Pancreas (tissue), 10 donors: ENCODE results near the gene ADCY4. TPM values are rescaled to one million over a fixed set of nuclear protein-coding genes. Genes with fewer than 3 reads are reported as not detected.

Experiments
- ATAC-seq, 4 donors: fragments of 200-7000 bp; cut with Tn5 transposase; one replicate each; pipeline versions ENCODE4 v1.8.0 to v1.9.1; 2020; ENCODE audit warnings: mild to moderate bottlenecking in 4 of 4, moderate library complexity in 4 of 4
- DNase-seq, 6 donors: peaks; one replicate each; pipeline ENCODE4 v3.0.0-alpha.2; 2020
- FAIRE-seq: peaks from 2 replicates; lab custom pipeline; 2012; peaks lifted over from hg19 to GRCh38; lab: Jason Lieb, UNC
- H3K27ac ChIP-seq, 4 donors: fragments of 200-600 bp; sonication (generic); 1 replicate in 3 of 4; 2 replicates in 1 of 4; pipeline versions ENCODE4 v1.5.0 to v1.8.0; 2020
- H3K27me3 ChIP-seq, 4 donors: fragments of 200-600 bp; one replicate each; pipeline ENCODE4 v1.8.0; 2021
- H3K36me3 ChIP-seq, 3 donors: fragments of 200-600 bp; sonication (generic) in 1 of 3; one replicate each; pipeline versions ENCODE4 v1.5.0 to v1.8.0; 2020 to 2021
- H3K4me1 ChIP-seq, 3 donors: fragments of 200-600 bp; one replicate each; pipeline ENCODE4 v1.8.0; 2021
- H3K4me3 ChIP-seq, 4 donors: fragments of 200-600 bp; sonication (generic) in 2 of 4; one replicate each; pipeline versions ENCODE4 v1.5.0 to v1.8.0; 2020 to 2021
- H3K9me3 ChIP-seq, 4 donors: fragments of 200-600 bp; one replicate each; pipeline ENCODE4 v1.8.0; 2021
- CTCF ChIP-seq, 4 donors: fragments of 200-600 bp; sonication (generic) in 3 of 4; IDR thresholded peaks; one replicate each; pipeline versions ENCODE4 v1.5.0 to v1.8.0; 2021; ENCODE audit warnings: antibody characterized with exemption in 4 of 4
- WGBS, 2 donors: extraction: QIAGEN DNeasy Blood & Tissue Kit; methylation state at CpG; one replicate each; pipeline ENCODE4 v1.1.7; 2013; 5-methylcytosine and 5-hydroxymethylcytosine counted together
- intact Hi-C, 3 donors: fragments of 100-400 bp; cut with DNase I; formaldehyde crosslinking; loops; one replicate each; pipeline versions ENCODE4 v1.11.1 to v1.14.2; 2022
- polyA plus RNA-seq, 2 donors: library from polyadenylated mRNA; stranded (reverse); fragments of 200-250 nt; gene quantifications; one replicate each; pipeline ENCODE4 v1.2.3, GENCODE V29; 2013
- total RNA-seq, 6 donors: library from RNA; stranded (reverse); fragmentation: NEBNext Ultra II Directional in 4 of 6; extraction: Animal tissue kit (Norgen Biotek cat#: 25700) in 4 of 6; gene quantifications; one replicate each; pipeline versions ENCODE4 v1.2.1 to v1.2.4, GENCODE V29; 2021 to 2023
- donor health status: healthy with polysubstance abuse.
- donor health status: DM: no; HTN: no; CAD: no; lungs with moderate emphysema.
- donor health status: DM: no; HTN: no; CAD: no.
- donor health status: control.
- donor health status: control.
- donor health status: Bipolar disorder and iron deficiency.
- donor health status: DM: yes; HTN: yes; CAD: no.
- donor health status: DM: no; HTN: no; CAD: no.
- donor health status: DM: no; HTN: no; CAD: no.
- donor health status: DM: yes; HTN: yes; CAD: no.

ADCY4 gene
- total and polyA plus RNA-seq, 8 donors = 3.2 to 59.3 (median 5.3) TPM

- Histone ChIP-seq H3K27me3 (no peaks in the 10 kb centered on the region), H3K9me3 (no peaks in the 10 kb centered on the region), H3K27ac (no peak overlapping the region), H3K36me3 (no peaks in the 10 kb centered on the region), H3K4me3 (no peak overlapping the region), H3K4me1 (no peaks in the 10 kb centered on the region)
- DNase-seq (no peak), ATAC-seq (no peak), FAIRE-seq (no peak)
- TF ChIP-seq CTCF (IDR thresholded peaks at IDR 0.05) = no peak
- intact Hi-C loops = no loop called here
- WGBS, 2 donors = 77 to 85% methylated on average over 15 of the region's 15 CpGs
Measured at GRCh38 chr14:24379907-24380730, 45.2 kb upstream of the ADCY4 start.

GRCh38 chr14:24378981-24379906 is 44.4 kb upstream of the ADCY4 start:
- no peak for FAIRE-seq
- intact Hi-C loops = no loop called here
- no peak for DNase-seq
- Histone ChIP-seq H3K27ac (no peak overlapping the region), H3K36me3 (no peaks in the 10 kb centered on the region), H3K9me3 (no peaks in the 10 kb centered on the region), H3K27me3 (no peaks in the 10 kb centered on the region), H3K4me3 (no peak overlapping the region), H3K4me1 (no peaks in the 10 kb centered on the region)
- no peak for TF ChIP-seq CTCF (IDR thresholded peaks at IDR 0.05)
- ATAC-seq = peak in 1 of 4 donors; percentile 42
- 60 to 65% methylated on average over 7 of the region's 7 CpGs for WGBS, 2 donors

- TF ChIP-seq CTCF (IDR thresholded peaks at IDR 0.05) = no peak
- H3K9me3 ChIP-seq = no peaks in the 10 kb centered on the region
- H3K27me3 ChIP-seq = no peaks in the 10 kb centered on the region
- no peaks in the 10 kb centered on the region for H3K36me3 ChIP-seq
- FAIRE-seq (no peak), ATAC-seq (no peak), DNase-seq (no peak)
- H3K27ac ChIP-seq = no peak overlapping the region
- 81 to 88% methylated on average over 3 of the region's 3 CpGs for WGBS, 2 donors
- H3K4me1 ChIP-seq = no peaks in the 10 kb centered on the region
- H3K4me3 ChIP-seq = no peak overlapping the region
- intact Hi-C loops = no loop called here
Measured at GRCh38 chr14:24378327-24378726, 43.5 kb upstream of the ADCY4 start.

GRCh38 chr14:24377657-24378056 is 42.8 kb upstream of the ADCY4 start:
- Histone ChIP-seq H3K27me3 (no peaks in the 10 kb centered on the region), H3K9me3 (no peaks in the 10 kb centered on the region), H3K4me1 (no peaks in the 10 kb centered on the region), H3K27ac (no peak overlapping the region), H3K4me3 (no peak overlapping the region), H3K36me3 (no peaks in the 10 kb centered on the region)
- WGBS, 2 donors = 74 to 75% methylated on average over 2 of the region's 2 CpGs
- ATAC-seq (peak in 3 of 4 donors; percentile 21 to 48 (median 39)), FAIRE-seq (no peak), DNase-seq (no peak)
- TF ChIP-seq CTCF (IDR thresholded peaks at IDR 0.05) = no peak
- intact Hi-C loops = no loop called here
